Common myeloid progenitor, CD34-positive (primary cell): ENCODE measurements around the gene RAD51.
A peak's percentile ranks its signal among the peaks of the same experiment; 100 is the strongest.

ENCODE experiments used
- CTCF ChIA-PET: fragments of 350-600 bp; sonication (Branson Sonifier 250); formaldehyde crosslinking; loops from one replicate; lab custom pipeline; 2021; ENCODE audit warnings: antibody characterized with exemption; lab: Charles Lee
- POLR2A ChIA-PET: fragments of 350-600 bp; sonication (Branson Sonifier 250); formaldehyde crosslinking; loops from one replicate; lab custom pipeline; 2021; ENCODE audit warnings: antibody characterized with exemption; lab: Charles Lee
- DNase-seq, 3 donors: peaks; one replicate each; pipeline versions ENCODE4 v3.0.0 to v3.0.0-alpha.2; 2013
- H3K27ac ChIP-seq, 2 experiments: 1 replicate in 1 of 2; 2 replicates in 1 of 2; pipeline ENCODE4 v1.7.0; 2013; ENCODE audit warnings: inconsistent platforms in 2 of 2, low read length in 2 of 2, mild to moderate bottlenecking in 2 of 2, low read depth in 1 of 2, moderate library complexity in 1 of 2; ENCODE audit not compliant: severe bottlenecking in 2 of 2, insufficient read depth in 1 of 2, poor library complexity in 1 of 2
- H3K27me3 ChIP-seq, 5 experiments: replicated peaks in 2 of 5; 1 replicate in 3 of 5; 2 replicates in 2 of 5; pipeline versions ENCODE4 v1.6.1 to v1.7.0; 2013; ENCODE audit warnings: low read length in 4 of 5, mild to moderate bottlenecking in 2 of 5, moderate library complexity in 2 of 5, inconsistent platforms in 1 of 5; ENCODE audit not compliant: insufficient read depth in 5 of 5, control insufficient read depth in 4 of 5
- H3K36me3 ChIP-seq, 4 experiments: 1 replicate in 2 of 4; 2 replicates in 2 of 4; pipeline versions ENCODE4 v1.6.1 to v1.7.0; 2013; ENCODE audit warnings: low read length in 3 of 4, control low read depth in 1 of 4, mild to moderate bottlenecking in 1 of 4; ENCODE audit not compliant: control insufficient read depth in 4 of 4, insufficient read depth in 4 of 4
- H3K4me1 ChIP-seq, 4 experiments: 1 replicate in 3 of 4; 2 replicates in 1 of 4; pipeline versions ENCODE4 v1.6.1 to v1.7.1; 2013; ENCODE audit warnings: low read length in 3 of 4, mild to moderate bottlenecking in 3 of 4, control low read depth in 1 of 4, inconsistent platforms in 1 of 4, moderate library complexity in 1 of 4; ENCODE audit not compliant: control insufficient read depth in 4 of 4, insufficient read depth in 4 of 4; ENCODE audit errors: control extremely low read depth in 1 of 4
- H3K4me3 ChIP-seq, 7 experiments: 1 replicate in 4 of 7; 2 replicates in 3 of 7; pipeline versions ENCODE4 v1.5.1 to v1.7.0; 2013; ENCODE audit warnings: mild to moderate bottlenecking in 7 of 7, low read length in 6 of 7, moderate library complexity in 6 of 7, inconsistent platforms in 2 of 7, low read depth in 2 of 7, control low read depth in 1 of 7; ENCODE audit not compliant: insufficient read depth in 4 of 7, control insufficient read depth in 1 of 7; ENCODE audit errors: extremely low read depth in 1 of 7
- H3K9me3 ChIP-seq, 5 experiments: 1 replicate in 4 of 5; 2 replicates in 1 of 5; pipeline versions ENCODE4 v1.6.1 to v1.7.1; 2013; ENCODE audit warnings: low read length in 4 of 5, mild to moderate bottlenecking in 2 of 5, inconsistent platforms in 1 of 5, low read depth in 1 of 5, moderate library complexity in 1 of 5; ENCODE audit not compliant: control insufficient read depth in 4 of 5, insufficient read depth in 2 of 5; ENCODE audit errors: control extremely low read depth in 1 of 5
- WGBS: methylation state at CpG from one replicate; pipeline ENCODE4 v1.1.5; 2013; ENCODE audit not compliant: insufficient coverage; 5-methylcytosine and 5-hydroxymethylcytosine counted together

The RAD51 gene

DNA sequence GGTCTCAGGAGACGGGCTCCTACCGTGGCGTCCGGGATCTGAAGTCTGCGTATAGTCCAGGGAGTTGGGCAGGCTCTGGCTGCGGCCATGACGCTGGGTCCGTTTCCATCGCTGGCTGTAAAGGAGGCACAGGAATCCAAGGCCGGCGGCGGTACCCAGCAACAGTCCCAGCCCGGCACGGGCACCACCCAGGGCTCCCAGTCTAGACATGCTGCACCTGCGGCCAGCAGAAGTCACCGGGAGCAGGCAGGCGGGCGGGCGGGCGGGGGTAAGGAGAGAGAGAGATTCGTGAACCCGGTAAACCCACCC, 59.6 kb downstream of the RAD51 start:
- Histone ChIP-seq H3K4me1 (peaks cover 0 to 37% (median 28%) of the 10 kb centered on the region in 4 experiments), H3K4me3 (peak overlapping the region; percentile 82 to 99 (median 95)), H3K9me3 (no peaks in the 10 kb centered on the region), H3K27me3 (no peaks in the 10 kb centered on the region), H3K27ac (peak overlapping the region; percentile 77 to 92), H3K36me3 (peaks cover 2 to 31% (median 21%) of the 10 kb centered on the region in 4 experiments)
- ChIA-PET CTCF (interaction anchor here (13.4 kb wide), 1 partner anchor 28 kb away, joined by 204 read pairs; no protein-coding TSS in a partner anchor), POLR2A (no interaction called here)
- no peak for DNase-seq
- 2% methylated on average over 15 of the region's 22 CpGs for WGBS

DNA sequence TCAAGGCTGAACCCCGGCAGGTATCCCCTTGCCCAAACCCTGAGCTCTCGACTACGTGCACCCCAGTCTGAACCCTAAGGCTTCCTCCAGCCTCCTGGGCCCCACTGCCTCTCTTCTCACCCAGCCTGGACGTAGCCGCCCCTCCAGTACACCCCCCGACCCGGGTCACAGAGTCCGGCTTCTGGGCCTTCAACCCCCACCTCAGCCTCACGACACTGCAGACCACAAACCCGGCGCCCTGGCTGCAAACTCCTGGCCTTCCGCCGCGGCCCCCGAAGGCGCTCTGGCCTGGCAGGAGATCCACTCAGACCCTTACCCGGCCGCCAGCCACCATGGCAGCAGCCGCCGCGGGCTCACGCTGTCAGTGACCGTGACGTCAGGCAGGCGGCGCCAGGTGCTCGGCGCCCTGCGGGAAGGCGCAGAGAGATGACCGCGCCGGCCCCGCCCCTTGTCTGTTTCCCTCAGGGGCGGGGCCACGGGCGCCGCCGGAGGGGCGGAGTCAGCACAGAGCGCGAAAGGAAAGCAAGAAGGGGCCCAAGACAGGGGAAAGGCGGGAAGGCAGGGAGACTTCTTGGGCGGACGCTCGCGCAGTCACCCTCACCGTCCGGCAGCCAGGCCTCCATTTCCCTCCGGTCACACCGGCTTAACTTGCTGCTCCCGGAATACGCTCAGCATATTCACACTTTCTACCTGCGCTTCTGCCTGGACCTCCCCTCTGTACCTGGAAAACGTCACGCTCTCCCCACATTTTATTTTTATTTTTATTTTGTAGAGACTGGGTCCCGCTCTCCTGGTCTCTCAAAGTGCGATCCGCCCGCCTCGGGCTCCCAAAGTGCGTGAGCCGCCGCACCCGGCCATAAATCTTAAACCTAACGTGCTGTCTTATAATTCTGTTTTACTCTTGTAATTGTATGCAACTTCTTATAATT, 60.2 kb downstream of the RAD51 start, which contains the start of gene RMDN3:
TSS of gene RMDN3 (minus strand) at position 372 of the 929 bp plus-strand sequence. CDS start 471 bp downstream, outside the sequence.
- POLR2A ChIA-PET = interaction anchor here (0.7 kb wide), 1 partner anchor 1071 kb away, joined by 3 read pairs; no protein-coding TSS in a partner anchor
- Histone ChIP-seq H3K4me1 (peaks cover 0 to 39% (median 28%) of the 10 kb centered on the region in 4 experiments), H3K27ac (peak within 1 kb of the TSS; percentile 77 to 92), H3K36me3 (peaks cover 2 to 26% (median 19%) of the 10 kb centered on the region in 4 experiments), H3K4me3 (peak within 1 kb of the TSS; percentile 82 to 99 (median 95)), H3K9me3 (no peaks in the 10 kb centered on the region), H3K27me3 (no peaks in the 10 kb centered on the region)
- WGBS = 0% methylated on average over 42 of the region's 66 CpGs
- peak; percentile 91 to 94 (median 93) for DNase-seq
- CTCF ChIA-PET = interaction anchor here (1.2 to 13.4 kb wide), 3 partner anchors 14 to 27 kb away, joined by 5 to 204 read pairs (median 7); no protein-coding TSS in a partner anchor

DNA sequence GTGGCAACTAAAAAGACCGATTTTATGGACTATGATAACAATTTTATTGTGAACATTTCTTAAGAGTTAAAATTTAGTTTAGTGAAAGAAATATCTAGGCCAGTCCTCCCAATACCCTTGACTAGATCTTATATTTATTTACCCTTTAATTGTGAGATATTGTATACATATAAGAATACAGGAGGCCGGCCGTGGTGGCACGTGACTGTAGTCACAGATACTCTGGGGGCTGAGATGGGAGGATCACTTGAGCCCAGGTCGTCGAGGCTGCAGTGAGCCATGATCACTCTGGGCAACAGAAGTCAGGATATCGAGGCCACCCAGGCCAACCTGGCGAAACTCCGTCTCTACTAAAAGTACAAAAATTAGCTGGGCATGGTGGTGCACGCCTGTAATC, 60.8 kb downstream of the RAD51 start:
- ChIA-PET POLR2A (interaction anchor here (0.6 to 0.7 kb wide), 2 partner anchors 1070 to 1357 kb away, joined by 3 to 5 read pairs; no protein-coding TSS in a partner anchor), CTCF (interaction anchor here (1.0 to 1.8 kb wide), 3 partner anchors 13 to 188 kb away, joined by 3 to 7 read pairs (median 5); no protein-coding TSS in a partner anchor)
- Histone ChIP-seq H3K4me1 (peaks cover 0 to 43% (median 28%) of the 10 kb centered on the region in 4 experiments), H3K4me3 (peak overlapping the region; percentile 82 to 99 (median 95)), H3K27me3 (no peaks in the 10 kb centered on the region), H3K36me3 (peaks cover 2 to 21% (median 13%) of the 10 kb centered on the region in 4 experiments), H3K9me3 (no peaks in the 10 kb centered on the region), H3K27ac (peak overlapping the region; percentile 77 to 92)
- no peak for DNase-seq
- 97% methylated on average over 5 of the region's 10 CpGs for WGBS

DNA sequence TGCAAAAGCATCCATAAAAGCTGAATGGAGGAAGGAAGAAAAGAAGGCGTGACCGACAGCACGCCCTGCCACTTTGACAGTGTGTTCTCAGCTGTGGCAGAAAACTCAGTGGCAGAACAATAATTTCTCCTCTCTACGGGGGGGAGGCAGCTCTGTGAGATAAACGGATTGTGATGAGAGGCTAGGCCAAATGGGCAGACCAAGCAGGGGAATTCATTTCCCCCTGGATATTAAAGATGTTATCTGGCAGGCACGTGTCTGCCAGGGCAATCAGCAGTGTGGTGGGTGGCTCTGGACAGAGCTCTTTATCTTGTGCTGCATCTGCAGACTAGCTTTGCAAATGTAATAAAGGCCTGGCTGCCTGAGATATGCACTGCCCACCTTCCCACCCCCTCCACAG, 62.0 kb downstream of the RAD51 start:
- peak in 2 of 3 donors; percentile 33 to 59 for DNase-seq
- Histone ChIP-seq H3K27ac (peak overlapping the region in 1 of 2 experiments; percentile 14), H3K36me3 (peaks cover 2 to 9% (median 4%) of the 10 kb centered on the region in 4 experiments), H3K9me3 (no peaks in the 10 kb centered on the region), H3K4me1 (peaks cover 0 to 43% (median 28%) of the 10 kb centered on the region in 4 experiments), H3K4me3 (peak overlapping the region in 1 of 7 experiments; percentile 1), H3K27me3 (no peaks in the 10 kb centered on the region)
- 17% methylated on average over 5 of the region's 6 CpGs for WGBS
- CTCF ChIA-PET = interaction anchor here (0.9 to 1.8 kb wide), 6 partner anchors 10 to 189 kb away, joined by 3 to 7 read pairs (median 4); no protein-coding TSS in a partner anchor
- POLR2A ChIA-PET = interaction anchor here (1.2 kb wide), 1 partner anchor 13 kb away, joined by 4 read pairs; the partner anchor contains the start of gene C15orf62

DNA sequence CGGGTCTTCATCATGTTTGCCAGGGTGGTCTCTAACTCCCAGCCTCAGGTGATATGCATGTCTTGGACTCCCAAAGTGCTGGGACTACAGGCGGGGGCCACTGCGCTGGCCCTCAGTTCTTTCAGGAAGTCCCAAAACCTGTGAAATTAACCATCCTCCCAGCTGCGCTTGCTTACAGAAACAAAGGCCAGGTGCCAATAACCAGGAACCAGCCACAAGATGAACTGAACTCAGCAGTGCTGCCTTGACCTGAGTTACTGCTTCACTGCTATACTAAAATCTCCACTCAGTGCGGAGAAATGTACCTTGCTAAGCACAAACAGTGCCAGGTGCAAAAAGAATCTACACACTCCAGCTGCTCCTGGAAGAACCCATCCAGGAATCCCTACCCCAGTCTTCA, 65.0 kb downstream of the RAD51 start:
- no peak for DNase-seq
- no peaks in the 10 kb centered on the region for H3K36me3 ChIP-seq
- H3K4me3 ChIP-seq = no peak overlapping the region
- no peak overlapping the region for H3K27ac ChIP-seq
- H3K27me3 ChIP-seq = no peaks in the 10 kb centered on the region
- peaks cover 5 to 53% (median 39%) of the 10 kb centered on the region in 4 experiments for H3K4me1 ChIP-seq
- ChIA-PET CTCF (interaction anchor here (2.1 to 14.6 kb wide), 2 partner anchors 13 to 25 kb away, joined by 5 to 123 read pairs; no protein-coding TSS in a partner anchor), POLR2A (no interaction called here)
- no peaks in the 10 kb centered on the region for H3K9me3 ChIP-seq
- 95% methylated on average over 5 of the region's 5 CpGs for WGBS

DNA sequence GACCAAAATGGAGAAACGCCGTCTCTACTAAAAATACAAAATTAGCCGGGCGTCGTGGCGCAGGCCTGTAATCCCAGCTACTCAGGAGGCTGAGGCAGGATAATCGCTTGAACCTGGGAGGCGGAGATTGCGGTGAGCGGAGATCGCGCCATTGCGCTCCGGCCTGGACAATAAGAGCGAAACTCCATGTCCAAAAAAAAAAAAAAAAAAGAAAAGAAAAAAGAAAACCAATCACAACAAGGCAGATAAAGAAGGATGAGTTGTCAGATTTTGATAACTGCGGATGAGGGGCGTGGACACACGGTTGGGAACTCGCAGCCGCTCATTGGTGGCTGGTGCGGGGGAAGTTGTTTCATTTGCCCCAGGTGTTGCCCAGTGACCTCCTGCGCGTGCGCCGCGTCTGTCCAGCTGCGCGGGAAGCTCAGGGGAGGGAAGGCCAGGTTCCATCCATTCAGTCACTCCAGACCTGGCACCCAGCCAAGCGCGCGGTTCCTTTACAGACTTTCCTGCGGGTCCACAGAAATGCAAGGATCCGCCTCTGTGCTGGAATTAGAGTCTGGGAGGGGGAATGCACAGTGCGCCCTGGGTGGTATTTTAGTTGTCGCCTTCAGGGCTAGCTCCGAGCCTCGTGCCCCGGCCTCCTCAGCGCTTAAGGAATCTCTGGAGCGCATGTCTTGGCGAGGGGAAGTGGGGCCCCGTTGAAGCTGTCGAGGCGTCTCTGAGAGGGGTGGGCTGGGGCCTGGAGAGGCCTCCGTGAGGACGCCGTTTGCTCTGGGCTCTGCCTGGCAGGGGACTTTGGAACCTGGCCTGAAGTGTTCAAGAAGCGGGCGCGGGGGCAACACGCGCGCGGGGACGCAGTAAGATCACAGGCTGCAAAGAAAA, 68.2 kb downstream of the RAD51 start:
- Histone ChIP-seq H3K4me1 (peaks cover 5 to 57% (median 40%) of the 10 kb centered on the region in 4 experiments), H3K27me3 (no peaks in the 10 kb centered on the region), H3K4me3 (peak overlapping the region; percentile 47 to 81 (median 64)), H3K27ac (no peak overlapping the region), H3K36me3 (peaks cover 0 to 19% (median 10%) of the 10 kb centered on the region in 4 experiments), H3K9me3 (no peaks in the 10 kb centered on the region)
- 32% methylated on average over 16 of the region's 55 CpGs for WGBS
- POLR2A ChIA-PET = no interaction called here
- CTCF ChIA-PET = interaction anchor here (1.1 to 14.6 kb wide), 4 partner anchors 12 to 22 kb away, joined by 3 to 123 read pairs (median 8); no protein-coding TSS in a partner anchor
- DNase-seq = peak in 2 of 3 donors; percentile 62 to 75
